ENCODE results near the gene CCDC92B. TPM values are rescaled to one million over a fixed set of nuclear protein-coding genes. Genes with fewer than 3 reads are reported as not detected.

CCDC92B gene
- total and polyA plus RNA-seq, 10 of the 15 experiments (the other 5 are each of a cell fraction or from before 2014, with no cell fraction given): not detected

GRCh38 chr17:2693561-2694380, 55.7 kb downstream of the CCDC92B start (continued):
- no peak for TF ChIP-seq POLR2AphosphoS5 (IDR thresholded peaks at IDR 0.05; ENCODE audit: low read length)
- no peak for TF ChIP-seq BHLHE40 (IDR thresholded peaks at IDR 0.05; ENCODE audit: borderline replicate concordance in 1 of 2, low read depth in 2 of 2, low read length in 1 of 2)
- TF ChIP-seq HDGF (IDR thresholded peaks at IDR 0.05): no peak
- TF ChIP-seq NR2C1 (IDR thresholded peaks at IDR 0.05): no peak

GRCh38 chr17:2692781-2693135, 56.7 kb downstream of the CCDC92B start:
- ChIA-PET SMC1A (ENCODE audit: uncharacterized antibody, unreplicated experiment) (no interaction called here), CTCF (no interaction called here), POLR2A (no interaction called here), RAD21 (ENCODE audit: unreplicated experiment) (no interaction called here)
- no peak for DNase-seq (ENCODE audit: low read depth, low spot score)
- Histone ChIP-seq H3K9ac (ENCODE audit: control insufficient read depth, insufficient read depth, low read length) (no peak overlapping the region), H3K9me3 (replicated peaks; ENCODE audit: control insufficient read depth, insufficient read depth, low read length) (no peaks in the 10 kb centered on the region), H3K27me3 (replicated peaks in 1 of 2; ENCODE audit: control insufficient read depth in 2 of 2, insufficient read depth in 2 of 2, low read length in 1 of 2) (no peaks in the 10 kb centered on the region), H3K79me2 (ENCODE audit: control insufficient read depth, insufficient read depth, low read length) (no peaks in the 10 kb centered on the region), H3K4me2 (ENCODE audit: control insufficient read depth, insufficient read depth) (no peak overlapping the region), H2AFZ (ENCODE audit: control insufficient read depth, low read depth, low read length) (no peak overlapping the region), H3K36me3 (ENCODE audit: control insufficient read depth in 2 of 2, insufficient read depth in 2 of 2, low read length in 1 of 2) (peaks cover 0 to 47% of the 10 kb centered on the region in 2 experiments; a peak in 2 of 4 replicates), H4K20me1 (ENCODE audit: control insufficient read depth, insufficient read depth) (no peaks in the 10 kb centered on the region), H3K4me1 (ENCODE audit: control insufficient read depth, insufficient read depth, low read length) (no peaks in the 10 kb centered on the region), H3K4me3 (no peak overlapping the region), H3K27ac (ENCODE audit: control insufficient read depth, insufficient read depth) (no peak overlapping the region)
- FAIRE-seq: no peak
- 78% methylated on average over 13 of the region's 14 CpGs for WGBS (ENCODE audit: insufficient coverage, insufficient replicate concordance, low lambda C conversion rate, missing lambda C conversion rate)
- intact Hi-C loops (cut with micrococcal nuclease; ENCODE audit: unreplicated experiment) (no loop called here), in situ Hi-C loops (cut with MboI) (no loop called here)
- BruUV-seq (replicated peaks): TSS peak; percentile 35
- ATAC-seq: no peak
- TF ChIP-seq TAF1 (IDR thresholded peaks at IDR 0.05; ENCODE audit: borderline replicate concordance, low read depth, low read length) (no peak), ZNF592 (IDR thresholded peaks at IDR 0.05) (no peak), RAD51 (IDR thresholded peaks at IDR 0.05) (no peak), BCLAF1 (IDR thresholded peaks at IDR 0.05) (no peak), TCF7 (IDR thresholded peaks at IDR 0.05; ENCODE audit: borderline replicate concordance) (no peak), DPF2 (IDR thresholded peaks at IDR 0.05) (no peak), RCOR1 (conservative IDR thresholded peaks at IDR 0.05; ENCODE audit: low read depth, low read length) (no peak), EZH2 (IDR thresholded peaks at IDR 0.05; ENCODE audit: borderline replicate concordance, control insufficient read depth, low read depth, low read length) (no peak), ATF3 (IDR thresholded peaks at IDR 0.05; ENCODE audit: borderline replicate concordance, extremely low read depth, low read depth, low read length) (no peak), CHD1 (IDR thresholded peaks at IDR 0.05; ENCODE audit: low read depth, low read length) (no peak), KDM1A (IDR thresholded peaks at IDR 0.05; ENCODE audit: borderline replicate concordance) (no peak), HDGF (IDR thresholded peaks at IDR 0.05) (no peak), SPI1 (IDR thresholded peaks at IDR 0.05; ENCODE audit: borderline replicate concordance, insufficient read depth, low read depth, low read length) (no peak)

Data from GM12878 (cell line).